ENCODE measurements around the gene TENT4B. TPM values are rescaled to one million over a fixed set of nuclear protein-coding genes. Genes with fewer than 3 reads are reported as not detected.

TENT4B gene
- total RNA-seq, 1 donor from 2014 or later = 14.0 TPM

DNA sequence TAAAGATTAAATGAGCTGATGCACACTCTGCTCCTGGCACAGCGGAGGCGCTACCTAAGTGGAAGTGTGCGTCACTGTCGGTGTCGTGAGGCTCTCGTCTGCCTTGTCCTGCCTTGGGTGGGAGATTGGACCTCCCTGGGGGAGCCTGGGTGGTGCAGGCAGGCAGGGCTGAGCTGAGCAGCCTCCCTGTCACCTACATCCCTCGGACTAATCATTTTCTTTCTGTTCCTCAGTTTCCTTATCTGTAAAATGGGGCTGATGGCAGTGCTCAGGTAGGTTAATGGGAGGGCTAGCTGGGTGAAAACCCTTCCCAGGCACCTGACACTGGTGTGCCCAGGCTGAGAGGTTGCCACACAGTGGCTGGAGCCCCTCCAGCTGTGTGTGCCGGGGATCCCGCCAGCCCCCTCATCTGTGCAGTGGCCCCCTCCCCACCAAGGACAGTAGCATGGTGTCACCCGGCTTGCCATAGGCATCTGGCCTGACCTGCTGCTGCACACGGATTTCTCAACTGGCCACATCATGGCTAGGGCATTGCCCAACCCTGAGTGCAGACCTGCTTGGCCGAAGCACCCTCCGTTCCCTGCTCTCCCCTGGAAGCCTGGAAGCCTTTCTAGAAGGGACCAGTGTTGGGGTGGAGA, 117.5 kb downstream of the TENT4B start:
- Histone ChIP-seq H3K4me3 (no peak overlapping the region), H3K36me3 (no peaks in the 10 kb centered on the region), H3K27ac (no peak overlapping the region), H3K27me3 (no peaks in the 10 kb centered on the region), H3K4me1 (peaks cover 25% of the 10 kb centered on the region), H3K9me3 (no peaks in the 10 kb centered on the region)
- no peak for TF ChIP-seq POLR2AphosphoS5 (IDR thresholded peaks at IDR 0.05; ENCODE audit: insufficient read depth in 1 of 2, low read depth in 1 of 2)
- no peak for TF ChIP-seq CTCF (IDR thresholded peaks at IDR 0.05)
- no peak for TF ChIP-seq POLR2A (IDR thresholded peaks at IDR 0.05)
- intact Hi-C loops (cut with DNase I) = no loop called here
- DNase-seq (ENCODE audit: extremely low spot score in 2 of 2) = no peak

DNA sequence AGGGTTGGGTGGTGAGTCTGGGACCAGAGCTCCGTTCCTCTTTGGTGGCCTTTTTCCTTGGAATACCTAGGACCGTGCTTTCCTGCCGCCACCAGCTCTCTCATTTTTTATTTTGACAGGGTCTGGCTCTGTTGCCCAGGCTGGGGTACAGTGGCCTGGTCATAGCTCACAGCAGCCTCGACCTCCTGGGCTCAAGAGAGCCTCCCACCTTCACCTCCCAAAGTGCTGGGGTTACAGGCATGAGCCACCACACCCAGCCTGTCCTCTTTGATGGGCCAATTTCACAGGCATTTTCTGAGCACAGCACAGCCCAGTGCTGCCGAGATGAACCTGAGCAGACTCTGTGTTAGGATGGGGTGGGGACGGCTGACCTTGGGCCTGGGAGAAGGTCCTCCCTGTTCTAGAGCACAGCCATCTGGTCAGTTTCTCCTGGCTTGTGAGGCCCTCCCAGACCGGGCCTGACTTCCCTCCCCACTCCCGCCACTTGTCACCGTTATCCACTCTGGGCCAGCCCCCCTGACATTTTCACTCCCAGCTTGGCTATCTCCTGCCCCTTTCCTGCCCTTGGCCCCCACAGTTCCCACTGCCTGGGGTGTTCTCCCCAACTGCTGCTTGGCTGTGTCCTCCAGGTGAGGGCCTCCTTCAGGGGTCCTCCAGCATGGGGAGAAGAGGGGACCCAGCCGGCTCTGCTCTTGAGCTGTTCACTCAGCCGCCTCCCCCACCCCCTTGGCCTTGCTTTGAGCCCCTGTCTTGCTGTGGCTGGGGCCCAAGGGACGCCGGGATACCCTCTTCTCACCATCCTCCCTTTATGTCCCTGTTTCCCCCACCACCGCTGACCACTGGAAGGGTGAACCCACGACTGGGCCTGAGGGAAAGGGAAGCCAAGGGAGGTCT, 118.3 kb downstream of the TENT4B start:
- Histone ChIP-seq H3K27me3 (no peaks in the 10 kb centered on the region), H3K9me3 (no peaks in the 10 kb centered on the region), H3K27ac (no peak overlapping the region), H3K4me1 (peaks cover 17% of the 10 kb centered on the region), H3K4me3 (no peak overlapping the region), H3K36me3 (no peaks in the 10 kb centered on the region)
- DNase-seq (ENCODE audit: extremely low spot score in 2 of 2) = no peak
- intact Hi-C loops (cut with DNase I) = no loop called here
- no peak for TF ChIP-seq CTCF (IDR thresholded peaks at IDR 0.05)

DNA sequence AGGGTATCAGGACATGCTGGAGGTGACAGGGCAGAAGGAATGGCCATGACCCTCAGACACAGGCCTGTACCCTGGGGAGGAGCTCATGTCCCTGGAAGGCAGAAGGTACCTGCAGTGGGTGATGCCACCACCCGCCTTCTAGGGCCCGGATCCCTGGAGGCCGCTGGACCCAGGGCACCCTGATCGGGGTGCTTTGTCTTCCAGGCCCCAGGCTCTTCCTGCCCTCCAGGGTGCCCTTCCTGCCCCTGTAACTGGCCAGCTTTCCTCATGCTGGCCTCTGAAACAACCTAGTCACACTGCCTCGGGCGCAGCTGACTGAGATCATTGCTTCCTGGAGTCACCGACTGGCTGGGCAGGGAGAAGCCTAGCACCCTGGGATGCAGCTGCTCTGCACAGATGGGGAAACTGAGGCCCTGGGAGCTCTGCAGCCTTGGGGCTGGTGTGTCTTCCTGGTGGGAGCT, 119.0 kb downstream of the TENT4B start:
- Histone ChIP-seq H3K4me1 (peaks cover 10% of the 10 kb centered on the region), H3K27ac (no peak overlapping the region)

DNA sequence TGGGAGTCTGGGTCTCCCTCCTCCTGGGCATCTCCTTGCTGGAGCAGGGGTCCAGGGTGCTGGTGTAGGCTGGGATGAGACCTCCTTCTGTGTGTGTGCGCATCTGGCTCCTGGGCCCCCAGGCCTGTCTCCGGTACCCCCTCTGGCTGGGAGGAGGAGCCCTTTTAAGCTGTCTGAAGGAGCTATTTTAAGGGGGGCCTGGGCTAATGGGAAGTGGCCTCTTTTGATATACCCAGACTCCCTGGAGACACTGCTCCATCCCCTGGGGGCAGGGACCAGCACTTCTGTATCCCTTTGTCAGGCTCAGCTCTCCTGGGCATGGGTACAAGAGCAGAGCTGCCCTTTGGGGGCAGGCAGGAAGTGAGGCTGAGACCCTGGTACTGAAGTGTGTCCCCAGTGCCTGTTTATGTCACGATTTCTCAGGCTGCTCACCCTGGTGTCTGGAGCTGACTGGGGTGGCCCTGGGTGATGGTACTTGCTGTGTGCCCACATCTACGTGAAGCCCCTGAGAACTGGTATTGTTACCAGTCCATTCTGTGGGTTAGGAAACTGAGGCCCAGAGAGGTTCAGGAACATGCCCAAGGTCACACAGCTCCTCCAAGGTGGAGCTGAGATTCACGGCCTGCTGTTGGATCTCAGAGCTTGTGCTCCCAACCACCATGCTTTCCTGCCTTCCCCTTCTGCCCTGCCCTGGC, 119.7 kb downstream of the TENT4B start:
- Histone ChIP-seq H3K4me1 (peaks cover 4% of the 10 kb centered on the region), H3K27ac (no peak overlapping the region)
- intact Hi-C loops (cut with DNase I) = no loop called here

More for the DNA sequence above, 119.0 kb downstream of the TENT4B start:
- Histone ChIP-seq H3K36me3 (no peaks in the 10 kb centered on the region), H3K9me3 (no peaks in the 10 kb centered on the region), H3K4me3 (no peak overlapping the region), H3K27me3 (no peaks in the 10 kb centered on the region)
- TF ChIP-seq POLR2AphosphoS5 (IDR thresholded peaks at IDR 0.05; ENCODE audit: insufficient read depth in 1 of 2, low read depth in 1 of 2) = no peak
- TF ChIP-seq POLR2A (IDR thresholded peaks at IDR 0.05) = no peak
- no peak for TF ChIP-seq CTCF (IDR thresholded peaks at IDR 0.05)
- intact Hi-C loops (cut with DNase I) = no loop called here
- DNase-seq (ENCODE audit: extremely low spot score in 2 of 2) = no peak

More for the DNA sequence above, 119.7 kb downstream of the TENT4B start:
- DNase-seq (ENCODE audit: extremely low spot score in 2 of 2) = no peak
- Histone ChIP-seq H3K27me3 (no peaks in the 10 kb centered on the region), H3K36me3 (no peaks in the 10 kb centered on the region), H3K4me3 (no peak overlapping the region), H3K9me3 (no peaks in the 10 kb centered on the region)
- TF ChIP-seq POLR2A (IDR thresholded peaks at IDR 0.05) = no peak
- TF ChIP-seq POLR2AphosphoS5 (IDR thresholded peaks at IDR 0.05; ENCODE audit: insufficient read depth in 1 of 2, low read depth in 1 of 2) = no peak
- no peak for TF ChIP-seq CTCF (IDR thresholded peaks at IDR 0.05)
